NCI-H128 (cell line): ENCODE measurements around the gene ASXL1.
"Not testable (repeated sequence)": the region's sequence is repeated elsewhere in the genome, so short reads cannot be mapped to it uniquely, and the experiment has no call there.

ENCODE experiments used
- DNase-seq: peaks from one replicate; lab custom pipeline; 2025; ENCODE audit not compliant: unreplicated experiment; lab: John Stamatoyannopoulos, UW

Gene ASXL1

DNA sequence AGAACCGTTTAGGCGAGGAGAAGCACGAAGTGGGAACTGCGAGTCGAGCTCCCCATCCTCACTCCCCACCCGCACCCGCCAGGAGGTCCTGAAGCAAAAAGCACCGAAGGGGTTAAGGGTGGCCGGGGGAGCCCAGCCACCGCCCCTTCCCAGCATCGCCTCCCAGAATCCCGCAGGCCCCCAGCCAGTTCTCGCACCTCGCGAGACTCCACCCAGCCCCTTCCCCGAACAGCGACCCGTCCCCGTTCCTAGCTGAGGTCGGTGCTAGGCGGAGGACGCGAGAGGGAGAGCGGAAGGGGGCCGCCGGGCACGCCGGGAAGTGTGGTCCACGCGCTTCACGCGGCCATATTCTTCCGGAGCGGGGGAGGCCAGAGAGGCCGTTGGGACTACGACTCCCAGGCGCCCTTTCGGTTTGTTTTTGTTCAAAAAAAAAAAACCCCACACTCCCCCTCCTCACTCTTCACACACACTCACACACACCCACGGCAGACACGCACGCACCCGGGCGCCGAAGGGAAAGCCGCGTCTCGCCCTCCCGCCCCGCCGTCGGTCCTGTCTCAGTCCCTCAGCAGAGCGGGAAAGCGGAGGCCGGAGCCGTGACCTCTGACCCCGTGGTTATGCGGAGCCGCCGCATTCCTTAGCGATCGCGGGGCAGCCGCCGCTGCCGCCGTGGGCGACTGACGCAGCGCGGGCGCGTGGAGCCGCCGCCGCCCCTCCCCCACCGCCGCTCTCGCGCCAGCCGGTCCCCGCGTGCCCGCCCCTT, at the start of gene ASXL1:
TSS of gene ASXL1 (plus strand) at position 463 of the 763 bp plus-strand sequence. CDS start 445 bp downstream, outside the sequence.
- DNase-seq, result peak; percentile 97

- DNase-seq, result no peak
Observed at GRCh38 chr20:32312718-32313424, 45.3 kb upstream of the ASXL1 start.

- DNase-seq, result no peak
Observed at GRCh38 chr20:32314768-32315167, 43.4 kb upstream of the ASXL1 start.

DNA sequence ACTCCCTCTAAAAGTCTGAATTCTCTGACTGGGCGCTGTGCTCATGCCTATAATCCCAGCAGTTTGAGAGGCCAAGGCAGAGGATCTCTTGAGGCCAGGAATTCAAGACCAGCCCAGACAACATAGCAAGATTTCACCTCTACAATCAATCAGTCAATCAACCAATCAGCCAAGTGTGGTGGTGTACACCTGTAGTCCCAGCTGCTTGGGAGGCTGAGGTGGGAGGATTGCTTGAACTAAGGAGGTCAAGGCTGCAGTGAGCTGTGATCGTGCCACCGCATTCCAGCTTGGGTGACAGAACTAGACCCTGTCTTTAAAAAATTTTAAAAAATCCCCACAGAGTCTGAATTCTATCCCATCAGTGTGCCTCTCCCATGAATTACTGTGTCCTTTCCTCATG, 42.7 kb upstream of the ASXL1 start:
- no peak for DNase-seq

- DNase-seq, result no peak
Observed at GRCh38 chr20:32315891-32316290, 42.2 kb upstream of the ASXL1 start.

GRCh38 chr20:32316667-32317066, 41.5 kb upstream of the ASXL1 start:
- no peak for DNase-seq

- no peak for DNase-seq
Observed at GRCh38 chr20:32319100-32319499, 39.0 kb upstream of the ASXL1 start.

GRCh38 chr20:32320305-32320704, 37.8 kb upstream of the ASXL1 start:
- DNase-seq, result no peak

DNA sequence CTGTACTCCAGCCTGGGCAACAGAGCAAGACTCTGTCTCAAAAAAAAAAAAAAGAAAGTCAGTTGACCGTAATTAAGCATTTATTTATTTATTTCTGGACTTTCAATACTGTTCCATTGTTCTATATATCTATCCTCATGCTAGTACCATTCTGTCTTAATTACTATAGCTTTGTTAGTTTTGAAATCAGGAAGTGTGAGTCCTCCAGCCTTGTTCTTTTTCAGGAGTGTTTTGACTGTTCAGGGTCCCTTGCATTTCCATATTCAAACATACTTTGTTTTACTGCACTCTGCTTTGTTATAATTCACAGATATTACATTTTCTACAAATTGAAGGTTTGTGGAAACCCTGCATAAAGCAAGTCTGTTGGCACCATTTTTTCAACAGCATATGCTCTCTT, 36.7 kb upstream of the ASXL1 start:
- no peak for DNase-seq

GRCh38 chr20:32322260-32322659, 35.9 kb upstream of the ASXL1 start:
- DNase-seq, result not testable (repeated sequence)

DNA sequence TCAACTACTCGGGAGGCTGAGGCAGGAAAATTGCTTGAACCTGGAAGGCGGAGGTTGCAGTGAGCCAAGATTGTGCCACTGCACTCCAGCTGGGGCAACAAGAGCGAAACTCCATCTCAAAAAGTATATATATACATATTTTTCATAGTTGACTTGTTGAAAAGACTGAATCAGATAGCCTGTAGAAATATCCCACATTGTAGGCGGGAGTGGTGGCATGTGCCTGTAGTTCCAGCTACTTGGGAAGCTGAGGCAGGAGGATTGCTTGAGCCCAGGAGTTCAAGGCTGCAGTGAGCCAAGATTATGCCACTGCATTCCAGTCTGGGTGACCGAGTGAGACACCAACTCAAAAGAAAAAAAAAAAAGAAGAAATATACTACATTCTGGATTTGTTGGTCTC, 34.4 kb upstream of the ASXL1 start:
- DNase-seq, result not testable (repeated sequence)

- DNase-seq, result no peak
Observed at GRCh38 chr20:32325706-32326503, 32.2 kb upstream of the ASXL1 start.

DNA sequence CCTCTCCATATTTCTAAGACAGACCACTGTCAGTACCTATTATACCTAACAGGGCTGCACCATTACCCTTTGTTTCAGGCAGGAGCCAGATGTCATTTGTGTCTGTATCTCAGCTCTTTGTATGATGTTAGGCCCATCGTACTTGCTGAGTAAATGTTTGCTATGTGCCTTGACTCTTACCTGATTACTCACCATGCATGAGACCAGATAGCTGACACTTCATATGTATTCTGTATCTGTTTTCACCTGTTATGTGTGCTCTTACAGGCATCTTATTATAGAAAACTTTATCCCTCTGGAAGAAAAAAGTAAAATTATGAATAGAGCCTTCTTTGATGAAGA, 31.7 kb upstream of the ASXL1 start:
- no peak for DNase-seq

DNA sequence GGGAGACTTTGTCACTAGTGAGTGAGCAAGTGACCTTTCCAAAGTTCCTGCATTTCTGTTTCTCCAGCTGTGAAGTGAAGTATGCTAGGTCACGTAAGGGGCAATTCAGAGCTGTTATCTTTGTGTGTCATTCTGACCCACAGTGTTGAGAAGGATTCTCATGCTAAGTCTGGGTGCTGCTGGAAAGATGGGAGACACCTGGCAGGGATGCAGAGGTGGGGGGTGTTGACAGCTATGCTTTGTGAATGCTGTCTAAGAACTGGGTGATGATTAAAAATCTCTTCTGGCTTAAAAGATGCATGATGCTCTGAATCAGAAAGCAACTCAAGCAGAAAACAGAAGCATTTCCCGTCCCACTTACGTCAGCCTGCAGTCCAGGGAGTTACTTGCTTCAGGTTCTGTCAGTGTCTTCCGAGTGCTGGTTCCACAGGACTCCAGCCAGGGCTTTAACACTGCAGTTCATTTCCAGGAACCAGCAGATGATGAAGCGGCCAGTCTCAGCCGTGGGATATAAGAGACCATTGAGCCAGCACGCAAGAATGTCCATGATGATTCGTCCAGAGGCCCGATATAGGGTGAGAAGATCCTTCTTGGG, 30.9 kb upstream of the ASXL1 start:
- DNase-seq, result no peak

GRCh38 chr20:32329817-32330554, 28.1 kb upstream of the ASXL1 start:
- no peak for DNase-seq

GRCh38 chr20:32330555-32330897, 27.6 kb upstream of the ASXL1 start:
- no peak for DNase-seq

GRCh38 chr20:32332614-32333013, 25.5 kb upstream of the ASXL1 start:
- no peak for DNase-seq

DNA sequence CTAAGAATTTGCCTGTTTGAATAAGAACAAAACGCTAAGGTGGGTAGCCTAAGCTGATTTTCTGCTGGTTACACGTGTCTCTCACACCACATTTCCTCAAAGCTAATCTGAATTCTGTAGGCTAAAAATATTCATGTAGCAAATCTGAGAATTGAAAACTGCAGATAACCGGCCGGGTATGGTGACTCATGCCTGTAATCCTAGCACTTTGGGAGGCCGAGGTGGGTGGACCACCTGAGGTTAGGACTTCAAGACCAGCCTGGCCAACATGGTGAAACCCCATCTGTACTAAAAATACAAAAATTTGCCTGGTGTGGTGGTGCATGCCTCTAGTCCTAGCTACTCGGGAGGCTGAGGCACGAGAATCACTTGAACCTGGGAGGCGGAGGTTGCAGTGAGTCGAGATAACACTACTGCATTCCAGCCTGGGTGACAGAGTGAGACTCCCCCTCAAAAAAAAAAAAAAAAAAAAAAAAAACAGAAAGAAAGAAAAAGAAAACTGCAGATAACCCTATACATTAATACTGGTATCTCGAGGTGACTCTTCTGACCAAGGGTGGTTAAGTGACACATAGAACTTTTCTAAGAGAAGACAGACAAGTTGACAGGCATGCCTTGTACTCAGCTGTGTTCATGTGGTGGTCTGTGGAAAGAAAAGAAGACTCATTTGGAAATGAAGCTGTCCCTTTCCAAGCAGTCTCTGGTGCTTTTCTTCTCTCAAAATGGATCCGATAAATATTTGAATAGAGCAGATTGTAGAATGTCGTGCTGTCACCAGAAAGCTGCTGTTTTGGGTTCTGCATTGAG, 24.7 kb upstream of the ASXL1 start:
- no peak for DNase-seq

- no peak for DNase-seq
Observed at GRCh38 chr20:32333988-32334885, 23.9 kb upstream of the ASXL1 start.
